CD4-positive, alpha-beta T cell treated with Interleukin-17A for 4 hours (primary cell): ENCODE results near the gene GALNT11.
"Not testable (repeated sequence)": the region's sequence is repeated elsewhere in the genome, so short reads cannot be mapped to it uniquely, and the experiment has no call there.

Source experiments
- DNase-seq: peaks from one replicate; pipeline ENCODE4 v3.0.0-alpha.2; 2020; ENCODE audit warnings: mixed read lengths

GALNT11 gene

DNA sequence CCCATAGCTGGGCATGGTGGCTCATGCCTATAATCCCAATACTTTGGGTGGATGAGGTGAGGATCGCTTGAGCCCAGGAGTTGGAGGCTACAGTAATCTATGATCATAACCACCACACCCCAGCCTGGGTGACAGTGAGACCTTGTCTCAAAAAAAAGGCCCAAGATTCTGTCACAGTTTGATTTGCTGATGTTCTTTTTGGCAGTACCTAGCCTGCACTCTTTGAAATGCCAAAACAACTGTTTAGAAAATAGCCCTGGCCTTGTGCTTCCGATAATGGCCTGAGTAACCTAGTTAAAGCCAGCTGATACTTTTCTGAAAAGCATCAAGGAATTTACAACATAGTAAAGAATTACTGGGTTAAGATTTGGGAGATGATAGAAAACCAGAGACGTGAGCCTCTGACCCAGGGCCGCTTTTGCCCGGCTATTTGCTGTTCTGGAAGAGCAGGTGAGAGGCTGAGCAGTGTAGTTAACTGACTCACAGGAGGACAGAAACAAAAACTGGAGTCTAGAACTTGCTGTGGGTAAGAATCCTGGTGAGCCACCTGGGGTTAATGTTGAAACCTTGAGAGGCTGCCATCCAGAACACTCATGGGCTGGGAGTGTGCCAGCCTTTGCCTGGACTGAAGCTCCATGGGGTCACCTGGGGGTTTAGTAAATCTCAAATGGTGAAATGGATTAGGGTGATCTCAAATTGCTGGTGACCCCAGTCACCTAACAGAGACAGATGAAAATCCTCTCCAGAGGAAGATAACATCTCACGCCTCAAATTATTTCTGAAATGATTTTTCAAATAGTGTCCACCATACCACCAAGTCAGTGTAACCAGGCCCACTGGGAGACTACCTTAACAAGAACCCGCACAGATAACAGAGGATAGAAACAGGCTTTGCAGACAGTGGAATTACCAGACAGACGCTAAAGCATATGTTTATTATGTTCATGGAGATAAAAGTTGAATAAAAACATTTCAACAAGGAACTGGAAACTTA is 51.8 kb downstream of the GALNT11 start:
- no peak for DNase-seq

- DNase-seq, result no peak
These were observed 52.6 kb downstream of the GALNT11 start for GRCh38 chr7:152078025-152078424.

- DNase-seq, result no peak
These were observed 53.3 kb downstream of the GALNT11 start for GRCh38 chr7:152078786-152079185.

DNA sequence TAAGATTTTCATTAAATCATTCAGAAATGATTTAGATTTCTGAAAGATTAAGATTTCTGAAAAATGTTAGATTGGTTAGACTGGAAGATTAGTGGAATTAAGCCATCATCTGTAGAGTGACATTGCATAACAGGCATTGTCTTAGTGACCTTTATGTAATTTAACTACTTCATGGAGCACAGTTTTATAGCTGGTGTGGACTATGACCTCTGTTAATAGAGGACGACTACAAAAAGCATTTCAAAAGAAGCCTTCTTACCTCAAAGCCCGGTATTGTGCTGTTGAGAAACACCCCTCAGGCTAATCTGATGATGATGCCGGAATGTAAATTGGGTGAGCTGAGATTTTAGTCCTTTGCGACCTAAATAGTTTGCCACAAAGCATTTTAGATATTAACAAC is 55.6 kb downstream of the GALNT11 start:
- DNase-seq, result no peak

- DNase-seq, result not testable (repeated sequence)
These were observed 56.7 kb downstream of the GALNT11 start for GRCh38 chr7:152082073-152082721.

DNA sequence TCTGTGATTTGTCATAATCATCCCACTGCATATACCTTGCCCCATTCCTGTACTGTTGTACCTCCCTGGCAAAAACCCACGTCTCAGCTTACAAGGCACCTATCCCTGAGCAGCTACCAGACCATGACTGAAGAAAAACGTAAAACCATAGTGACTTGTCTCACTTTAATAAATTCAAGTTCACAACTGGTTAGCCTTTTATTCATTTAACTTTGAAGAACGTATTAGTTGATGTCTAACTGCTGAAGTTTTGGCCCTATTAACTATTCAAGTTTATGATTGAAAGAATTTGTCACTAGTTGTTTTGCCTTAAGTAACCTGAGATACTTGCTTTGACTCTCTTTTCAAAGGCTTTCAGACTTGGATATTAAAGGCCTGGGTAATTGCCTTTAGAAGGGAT is 59.7 kb downstream of the GALNT11 start:
- DNase-seq, result no peak

GRCh38 chr7:152086513-152086912 is 61.0 kb downstream of the GALNT11 start:
- no peak for DNase-seq

- no peak for DNase-seq
These were observed 63.7 kb downstream of the GALNT11 start for GRCh38 chr7:152089183-152089582.

DNA sequence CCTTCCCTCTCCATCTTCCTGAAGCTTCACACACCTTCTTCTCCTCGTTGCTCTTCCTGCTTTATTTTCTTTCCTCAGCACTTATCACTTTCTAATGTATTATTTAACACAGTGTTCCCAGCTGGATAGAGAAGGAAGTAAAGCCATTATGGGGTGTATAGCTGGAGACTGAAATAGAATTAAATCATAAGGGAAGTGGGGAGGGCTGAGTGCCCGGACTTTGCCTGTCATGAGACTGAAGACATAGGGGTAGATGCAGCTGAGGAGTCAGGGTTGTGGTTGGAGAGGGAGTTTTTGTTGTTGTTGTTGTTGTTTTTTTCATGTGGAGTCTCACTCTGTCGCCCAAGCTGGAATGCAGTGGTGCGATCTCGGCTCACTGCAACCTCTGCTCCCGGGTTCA is 65.3 kb downstream of the GALNT11 start:
- DNase-seq, result no peak

DNA sequence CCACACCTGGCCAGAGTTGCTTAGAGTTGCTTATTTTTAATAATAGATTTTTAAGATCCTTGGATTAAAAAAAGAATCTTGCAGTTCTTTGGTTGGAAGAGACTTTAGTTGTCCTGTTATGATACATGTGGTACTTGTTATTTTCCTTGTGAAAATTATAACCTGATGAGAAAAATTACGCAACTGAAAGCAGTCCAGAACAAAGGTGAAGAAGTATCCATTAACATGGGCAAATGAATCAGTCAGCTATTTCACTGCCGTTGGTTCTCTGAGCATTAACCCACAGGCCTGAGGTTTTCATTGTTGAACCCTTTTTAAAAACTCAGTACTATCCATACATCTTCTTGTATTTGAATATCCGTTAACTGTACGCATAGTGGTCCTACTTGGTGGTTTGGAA is 68.2 kb downstream of the GALNT11 start:
- DNase-seq, result no peak

DNA sequence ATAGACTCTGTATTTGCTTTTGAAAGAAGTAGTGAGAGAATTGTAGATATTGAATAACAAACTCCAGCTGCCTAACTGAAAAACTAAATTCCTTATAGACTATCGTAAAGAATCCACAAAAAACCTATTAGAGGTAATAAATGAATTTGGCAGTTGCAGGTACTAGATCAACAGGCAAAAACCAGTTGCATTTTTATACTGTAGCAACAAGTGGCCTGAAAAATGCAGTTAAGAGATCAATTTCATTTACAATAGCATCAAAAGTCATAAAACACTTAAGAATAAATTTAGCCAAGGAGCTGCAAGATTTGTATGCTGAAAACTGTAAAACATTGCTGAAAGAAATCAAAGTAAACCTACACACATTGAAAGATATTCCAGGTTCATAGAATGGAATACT is 70.3 kb downstream of the GALNT11 start:
- no peak for DNase-seq

- DNase-seq, result no peak
These were observed 71.9 kb downstream of the GALNT11 start for GRCh38 chr7:152097330-152097729.

- DNase-seq, result no peak
These were observed 77.6 kb downstream of the GALNT11 start for GRCh38 chr7:152103066-152103465.

DNA sequence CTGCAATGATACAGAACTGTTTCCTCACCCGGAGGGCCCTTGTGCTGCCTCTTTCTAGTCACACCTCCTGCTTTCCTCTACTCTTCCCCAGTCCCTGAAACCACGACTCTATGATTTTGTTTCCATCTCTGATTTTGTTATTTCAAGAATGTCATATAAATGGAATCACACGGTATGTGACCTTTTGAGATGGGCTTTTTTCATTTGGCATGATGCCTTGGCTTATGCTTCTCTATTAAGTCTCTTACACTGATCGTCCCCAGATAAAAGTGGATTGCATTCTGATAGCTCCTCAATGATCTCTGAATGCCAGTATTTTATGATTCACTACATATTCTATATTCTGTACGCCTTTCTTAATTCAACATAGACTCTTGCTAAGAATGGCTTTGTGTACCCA is 78.2 kb downstream of the GALNT11 start:
- no peak for DNase-seq

- no peak for DNase-seq
These were observed 79.7 kb downstream of the GALNT11 start for GRCh38 chr7:152105205-152105604.

DNA sequence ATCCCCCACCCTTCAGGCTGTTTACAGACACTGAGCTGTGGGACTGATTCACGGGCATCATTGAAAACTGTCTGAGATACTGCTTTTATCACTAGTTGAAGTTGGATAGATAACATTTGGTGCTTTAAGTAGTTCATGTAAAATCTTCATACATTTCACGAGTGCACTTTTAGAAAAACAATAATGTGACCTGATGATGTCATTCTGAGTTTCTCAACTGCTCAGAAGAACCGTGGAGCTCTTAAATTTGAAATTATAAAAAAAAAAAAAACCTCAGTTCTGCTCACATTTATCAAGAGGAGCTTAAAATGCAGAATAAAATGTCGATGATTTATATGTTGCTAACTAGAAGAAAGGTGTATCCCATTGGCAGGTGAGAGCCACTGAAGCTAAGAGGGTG is 81.5 kb downstream of the GALNT11 start:
- no peak for DNase-seq

- no peak for DNase-seq
These were observed 82.5 kb downstream of the GALNT11 start for GRCh38 chr7:152107945-152108344.

- DNase-seq, result no peak
These were observed 82.9 kb downstream of the GALNT11 start for GRCh38 chr7:152108359-152108758.

- no peak for DNase-seq
These were observed 87.4 kb downstream of the GALNT11 start for GRCh38 chr7:152112829-152113228.

DNA sequence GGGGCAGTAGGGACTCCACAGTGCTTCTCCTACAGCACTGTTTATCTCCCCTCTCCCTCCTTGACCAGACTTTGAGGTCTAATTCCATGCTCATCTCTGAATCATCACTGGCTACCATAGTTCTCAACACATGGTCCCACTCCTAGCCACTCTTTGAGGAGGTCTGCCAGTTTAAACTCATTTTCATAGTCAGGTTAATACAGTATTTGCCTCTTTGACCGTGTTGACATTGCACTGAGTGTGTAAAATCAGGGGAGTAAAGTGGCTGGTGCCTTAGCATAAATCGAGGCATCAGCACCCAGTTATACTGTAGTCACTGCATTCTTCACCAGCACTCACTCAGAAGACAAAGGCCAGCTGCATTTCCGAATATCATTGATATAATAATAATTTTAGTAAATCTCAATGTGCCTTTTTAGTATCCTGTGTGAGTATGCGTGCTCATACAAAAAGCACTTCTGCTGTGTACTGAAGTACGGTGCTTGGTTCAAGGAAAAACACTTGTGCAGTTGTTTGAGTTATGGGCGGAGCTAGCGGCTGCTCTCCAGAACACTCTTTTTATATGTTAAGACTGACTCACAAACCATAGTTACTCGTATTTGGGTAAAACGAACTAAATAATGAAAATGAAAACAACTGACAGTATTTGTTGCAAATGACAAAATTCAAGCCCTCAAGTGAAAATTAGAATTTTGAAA is 89.7 kb downstream of the GALNT11 start:
- DNase-seq, result no peak

DNA sequence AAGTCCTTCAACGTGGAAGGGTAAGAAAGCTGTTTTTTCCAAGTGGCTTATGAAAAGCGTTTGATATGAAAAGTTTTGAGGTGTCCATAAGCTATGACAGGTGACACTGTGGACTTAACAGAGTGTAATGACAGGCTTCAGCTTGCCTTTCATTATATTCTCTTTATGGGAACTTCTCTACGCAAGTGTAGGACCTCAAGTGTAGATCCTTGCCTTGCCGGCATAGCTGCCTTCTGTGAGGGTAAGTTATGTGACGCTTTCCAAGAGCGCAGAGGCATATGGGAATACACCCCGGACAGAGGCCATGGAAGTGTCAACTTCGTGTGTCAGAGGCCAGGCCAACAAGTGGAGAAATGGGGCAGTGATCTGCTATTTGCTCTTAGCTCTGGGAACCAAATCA is 91.9 kb downstream of the GALNT11 start:
- no peak for DNase-seq

- no peak for DNase-seq
These were observed 94.7 kb downstream of the GALNT11 start for GRCh38 chr7:152120210-152120609.

DNA sequence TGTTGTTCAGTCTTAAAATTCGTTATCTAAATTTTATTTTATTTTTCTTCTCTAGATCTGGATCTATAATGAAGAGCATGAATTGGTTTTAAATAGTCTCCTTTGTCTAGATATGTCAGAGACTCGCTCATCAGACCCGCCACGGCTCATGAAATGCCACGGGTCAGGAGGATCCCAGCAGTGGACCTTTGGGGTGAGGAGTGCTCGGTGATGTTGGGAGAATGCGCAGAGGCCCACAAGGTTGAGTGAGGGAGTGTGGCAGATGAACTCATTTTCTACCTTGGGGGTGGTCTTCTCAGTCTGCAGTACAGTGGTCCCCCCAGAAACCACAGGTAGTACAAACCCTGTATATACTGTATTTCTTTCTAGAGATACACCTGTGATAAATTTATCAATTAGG is 95.3 kb downstream of the GALNT11 start:
- DNase-seq, result no peak

DNA sequence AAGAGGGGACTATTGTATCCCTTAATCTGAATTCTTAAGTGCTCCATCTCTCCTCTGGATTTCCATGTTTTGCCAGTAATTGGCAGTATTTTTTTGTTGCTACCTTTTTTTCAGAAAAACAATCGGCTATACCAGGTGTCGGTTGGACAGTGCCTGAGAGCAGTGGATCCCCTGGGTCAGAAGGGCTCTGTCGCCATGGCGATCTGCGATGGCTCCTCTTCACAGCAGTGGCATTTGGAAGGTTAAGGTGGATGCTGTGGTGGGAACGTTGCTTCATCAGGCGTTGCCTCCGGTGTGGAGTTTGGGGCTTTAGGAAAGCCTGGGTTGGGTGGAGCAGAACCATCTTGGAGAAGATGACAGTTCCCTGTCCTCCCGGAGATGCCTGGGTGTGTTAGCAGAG is 96.0 kb downstream of the GALNT11 start:
- DNase-seq, result no peak
